GM23338 (cell line): Measurements from ENCODE around the gene IL6ST. TPM values are rescaled to one million over a fixed set of nuclear protein-coding genes. Genes with fewer than 3 reads are reported as not detected.

Experiments
- ATAC-seq: fragments of 200-7000 bp; cut with Tn5 transposase; 3 replicates; pipeline ENCODE4 v1.9.1; 2020
- DNase-seq: peaks from one replicate; pipeline ENCODE4 v3.0.0-alpha.2; 2015; ENCODE audit warnings: low spot score
- H2AFZ ChIP-seq: fragments of 200-600 bp; sonication (generic); 2 replicates; pipeline ENCODE4 v1.8.0; 2016; ENCODE audit warnings: antibody characterized with exemption, mild to moderate bottlenecking, moderate library complexity
- H3F3A ChIP-seq: fragments of 200-600 bp; sonication (generic); replicated peaks from 2 replicates; pipeline ENCODE4 v1.8.0; 2017; ENCODE audit warnings: antibody characterized with exemption, mixed run types, low read depth
- H3K27ac ChIP-seq: fragments of 200-600 bp; sonication (generic); 2 replicates; pipeline ENCODE4 v1.6.1; 2016; ENCODE audit warnings: low read depth
- H3K27me3 ChIP-seq: fragments of 200-600 bp; sonication (generic); 2 replicates; pipeline ENCODE4 v1.8.0; 2016; ENCODE audit warnings: mild to moderate bottlenecking, mixed run types, moderate library complexity; ENCODE audit not compliant: insufficient read depth
- H3K36me3 ChIP-seq: fragments of 200-600 bp; sonication (generic); 2 replicates; pipeline ENCODE4 v1.8.0; 2016; ENCODE audit warnings: mild to moderate bottlenecking; ENCODE audit not compliant: insufficient read depth
- H3K4me1 ChIP-seq: fragments of 200-600 bp; sonication (generic); 2 replicates; pipeline ENCODE4 v1.8.0; 2016; ENCODE audit warnings: mild to moderate bottlenecking, moderate library complexity; ENCODE audit not compliant: insufficient read depth
- H3K4me2 ChIP-seq: fragments of 200-600 bp; sonication (generic); 2 replicates; pipeline ENCODE4 v1.7.1; 2017; ENCODE audit warnings: mixed run types
- H3K4me3 ChIP-seq: fragments of 200-600 bp; sonication (generic); 2 replicates; pipeline ENCODE4 v1.6.1; 2016; ENCODE audit warnings: mixed run types
- H3K79me2 ChIP-seq: fragments of 200-600 bp; sonication (generic); replicated peaks from 2 replicates; pipeline ENCODE4 v1.8.0; 2017; ENCODE audit warnings: mild to moderate bottlenecking; ENCODE audit not compliant: insufficient read depth
- H3K9me2 ChIP-seq: fragments of 200-600 bp; sonication (generic); 2 replicates; pipeline ENCODE4 v1.8.0; 2017; ENCODE audit not compliant: insufficient read depth
- H4K20me1 ChIP-seq: fragments of 200-600 bp; sonication (generic); replicated peaks from 2 replicates; pipeline ENCODE4 v1.8.0; 2017; ENCODE audit warnings: mild to moderate bottlenecking; ENCODE audit not compliant: insufficient read depth
- H3K27ac Mint-ChIP-seq: 2 replicates; pipeline ENCODE4 v1.8.0; 2020; ENCODE audit warnings: inconsistent platforms, mild to moderate bottlenecking, moderate library complexity, mixed read lengths
- H3K27me3 Mint-ChIP-seq: 3 replicates; pipeline ENCODE4 v1.8.0; 2022; ENCODE audit warnings: low read depth, mild to moderate bottlenecking, moderate library complexity, mixed read lengths, inconsistent platforms; ENCODE audit not compliant: insufficient read depth, poor library complexity
- H3K36me3 Mint-ChIP-seq: 3 replicates; pipeline ENCODE4 v1.8.0; 2021; ENCODE audit warnings: low read depth, mild to moderate bottlenecking, inconsistent platforms, moderate library complexity, mixed read lengths
- H3K4me1 Mint-ChIP-seq: 3 replicates; pipeline ENCODE4 v1.8.0; 2020; ENCODE audit warnings: mild to moderate bottlenecking, inconsistent platforms, mixed read lengths
- H3K4me3 Mint-ChIP-seq: 3 replicates; pipeline ENCODE4 v1.8.0; 2021; ENCODE audit warnings: moderate library complexity, mild to moderate bottlenecking, inconsistent platforms, mixed read lengths
- H3K9me3 Mint-ChIP-seq: 3 replicates; pipeline ENCODE4 v1.8.0; 2020; ENCODE audit warnings: moderate library complexity, mild to moderate bottlenecking, inconsistent platforms, mixed read lengths
- CREB1 ChIP-seq: fragments of 250-450 bp; sonication (Bioruptor Pico); IDR thresholded peaks from 2 replicates; pipeline ENCODE4 v1.5.0; 2020; ENCODE audit warnings: low read depth, mild to moderate bottlenecking, moderate library complexity
- CTCF ChIP-seq, 2 experiments: fragments of 200-600 bp in 1 of 2; sonication (generic) in 1 of 2; conservative IDR thresholded peaks; 2 replicates each; pipeline versions ENCODE4 v1.5.1 to v1.6.1; 2016 to 2017; ENCODE audit warnings: antibody characterized with exemption in 2 of 2, low read depth in 2 of 2, mild to moderate bottlenecking in 2 of 2, moderate library complexity in 1 of 2
- ETS1 ChIP-seq: IDR thresholded peaks from 2 replicates; pipeline ENCODE4 v1.6.1; 2016; ENCODE audit warnings: antibody characterized with exemption
- EZH2 ChIP-seq: fragments of 200-600 bp; sonication (generic); IDR thresholded peaks from one replicate; pipeline ENCODE4 v1.8.0; 2017; ENCODE audit warnings: antibody characterized with exemption, mild to moderate bottlenecking, low read depth; ENCODE audit not compliant: unreplicated experiment
- EZH2phosphoT487 ChIP-seq: fragments of 200-600 bp; sonication (generic); IDR thresholded peaks from one replicate; pipeline ENCODE4 v1.8.1; 2018; ENCODE audit warnings: antibody characterized with exemption; ENCODE audit not compliant: unreplicated experiment
- JUNB ChIP-seq: IDR thresholded peaks from one replicate; pipeline ENCODE4 v1.6.1; 2016; ENCODE audit warnings: antibody characterized with exemption; ENCODE audit not compliant: unreplicated experiment
- NANOG ChIP-seq: IDR thresholded peaks from 2 replicates; pipeline ENCODE4 v1.6.1; 2016; ENCODE audit warnings: antibody characterized with exemption, borderline replicate concordance
- POLR2AphosphoS5 ChIP-seq: IDR thresholded peaks from 2 replicates; pipeline ENCODE4 v1.6.1; 2016; ENCODE audit warnings: antibody characterized with exemption, low read depth
- REST ChIP-seq: IDR thresholded peaks from one replicate; pipeline ENCODE4 v1.6.1; 2018; ENCODE audit warnings: antibody characterized with exemption; ENCODE audit not compliant: unreplicated experiment
- STAT1 ChIP-seq: IDR thresholded peaks from one replicate; pipeline ENCODE4 v1.6.1; 2016; ENCODE audit warnings: antibody characterized with exemption; ENCODE audit not compliant: unreplicated experiment
- ZNF114 ChIP-seq: fragments of 250-450 bp; sonication (Bioruptor Pico); IDR thresholded peaks from 2 replicates; pipeline ENCODE4 v1.5.0; 2020; ENCODE audit warnings: mild to moderate bottlenecking, moderate library complexity
- ZNF331 ChIP-seq: fragments of 250-450 bp; sonication (Bioruptor Pico); IDR thresholded peaks from 2 replicates; pipeline ENCODE4 v1.5.0; 2020; ENCODE audit warnings: low read depth, mild to moderate bottlenecking, moderate library complexity
- ZNF462 ChIP-seq: fragments of 250-450 bp; sonication (Bioruptor Pico); IDR thresholded peaks from 2 replicates; pipeline ENCODE4 v1.5.0; 2020; ENCODE audit warnings: mild to moderate bottlenecking, moderate library complexity
- polyA plus RNA-seq: library from polyadenylated mRNA; unstranded; fragments of >200 nt; fragmentation: Nextera tagmentation; extraction: Ambion mirVana; gene quantifications from 2 replicates; pipeline ENCODE4 v1.2.1, GENCODE V29; 2016
- total RNA-seq: library from RNA; depleted of rRNA; stranded (reverse); fragments of >200 nt; shearing (Covaris generic); gene quantifications from 2 replicates; pipeline ENCODE4 v1.2.3, GENCODE V29; 2014

Gene IL6ST
- total and polyA plus RNA-seq, 2 experiments from 2014 or later: 6.7 to 9.8 TPM

- no peaks in the 10 kb centered on the region for H3K4me1 ChIP-seq
- H2AFZ ChIP-seq: no peak overlapping the region
- H3K9me3 Mint-ChIP-seq: no peaks in the 10 kb centered on the region
- TF ChIP-seq ZNF331 (CRISPR knock-in tag) (no peak), REST (no peak), EZH2phosphoT487 (no peak), CREB1 (CRISPR knock-in tag) (no peak), EZH2 (no peak), ZNF114 (CRISPR knock-in tag) (no peak), STAT1 (no peak), ZNF462 (CRISPR knock-in tag) (no peak), ETS1 (no peak), JUNB (no peak), NANOG (no peak), CTCF (conservative IDR thresholded peaks at IDR 0.05; ENCODE audit: low read depth in 2 of 2) (no peak), POLR2AphosphoS5 (no peak)
- no peaks in the 10 kb centered on the region for H3K79me2 ChIP-seq
- no peaks in the 10 kb centered on the region for H3K36me3 Mint-ChIP-seq
- H3K27ac ChIP-seq: no peak overlapping the region
- DNase-seq (no peak), ATAC-seq (no peak)
- no peaks in the 10 kb centered on the region for H4K20me1 ChIP-seq
- H3K36me3 ChIP-seq: no peaks in the 10 kb centered on the region
- no peak overlapping the region for H3K4me3 ChIP-seq
- H3K4me3 Mint-ChIP-seq: no peak overlapping the region
- H3K4me2 ChIP-seq: no peak overlapping the region
- no peak overlapping the region for H3K27ac Mint-ChIP-seq
- no peaks in the 10 kb centered on the region for H3K9me2 ChIP-seq
- H3K27me3 Mint-ChIP-seq: no peaks in the 10 kb centered on the region
- no peaks in the 10 kb centered on the region for H3K4me1 Mint-ChIP-seq
- no peaks in the 10 kb centered on the region for H3F3A ChIP-seq
- H3K27me3 ChIP-seq: no peaks in the 10 kb centered on the region
Measured at GRCh38 chr5:56028708-56029107, 33.9 kb upstream of the IL6ST start.
